Measurements from ENCODE around the gene EPOP.
A peak's percentile ranks its signal among the peaks of the same experiment; 100 is the strongest.

The EPOP gene

DNA sequence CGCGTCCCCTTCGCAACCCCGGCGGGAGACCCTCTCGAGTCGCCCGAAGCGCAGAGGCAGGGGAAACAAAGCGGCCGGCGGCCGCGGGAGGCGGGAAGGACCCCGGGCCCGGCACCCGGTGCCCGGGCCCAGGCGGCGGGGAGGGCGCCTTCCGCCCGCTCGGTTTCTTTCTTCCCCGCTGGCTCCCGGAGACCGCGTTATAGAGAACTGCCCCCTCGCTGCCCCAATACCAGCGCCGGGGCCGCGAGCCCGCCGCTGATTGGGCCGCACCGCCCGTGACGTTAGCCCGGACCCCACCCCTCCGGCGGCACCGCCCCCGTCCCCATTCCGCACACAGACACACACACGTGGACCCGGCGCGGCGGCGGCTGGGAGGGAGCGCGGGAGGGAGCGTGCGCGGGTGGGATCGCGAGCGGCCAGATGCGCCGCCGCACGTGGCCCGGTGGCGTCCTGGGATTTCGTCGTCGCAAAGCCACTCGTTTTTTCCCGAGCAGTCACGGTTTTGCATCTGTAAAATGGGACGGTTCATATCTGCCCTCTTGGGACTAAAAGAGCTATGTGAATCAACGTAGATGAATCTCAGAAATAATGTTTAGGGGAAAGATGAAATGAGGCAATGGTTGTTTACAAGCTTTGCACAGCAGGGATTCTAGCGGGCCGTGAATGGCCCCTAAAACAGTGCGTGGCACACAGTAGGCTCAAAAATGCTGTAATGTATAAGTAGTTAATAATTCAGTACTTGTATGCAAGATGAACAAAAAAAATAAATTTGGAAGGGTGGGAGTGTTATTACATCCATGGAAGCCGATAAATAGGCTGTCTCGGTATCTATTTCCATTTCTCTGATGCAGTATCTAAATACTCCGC is at the start of gene EPOP:
Gene EPOP, minus strand, starts transcription at position 209 of the 867 bp plus-strand sequence. CDS start 462 bp downstream, outside the sequence.
- DNase-seq (ENCODE audit: low spot score): peak; percentile 81

DNA sequence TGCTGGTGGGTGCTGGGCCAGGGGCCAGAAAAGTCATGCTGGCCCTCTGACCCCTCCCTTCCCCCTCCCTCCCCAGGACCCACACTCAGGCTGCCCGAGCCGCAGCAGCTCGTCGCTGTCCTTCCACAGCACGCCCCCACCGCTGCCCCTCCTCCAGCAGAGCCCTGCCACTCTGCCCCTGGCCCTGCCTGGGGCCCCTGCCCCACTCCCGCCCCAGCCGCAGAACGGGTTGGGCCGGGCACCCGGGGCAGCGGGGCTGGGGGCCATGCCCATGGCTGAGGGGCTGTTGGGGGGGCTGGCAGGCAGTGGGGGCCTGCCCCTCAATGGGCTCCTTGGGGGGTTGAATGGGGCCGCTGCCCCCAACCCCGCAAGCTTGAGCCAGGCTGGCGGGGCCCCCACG is 47.0 kb upstream of the EPOP start:
- no peak for DNase-seq (ENCODE audit: low spot score)

- DNase-seq (ENCODE audit: low spot score): no peak
Measured at GRCh38 chr17:38720941-38721340, 46.2 kb upstream of the EPOP start.

DNA sequence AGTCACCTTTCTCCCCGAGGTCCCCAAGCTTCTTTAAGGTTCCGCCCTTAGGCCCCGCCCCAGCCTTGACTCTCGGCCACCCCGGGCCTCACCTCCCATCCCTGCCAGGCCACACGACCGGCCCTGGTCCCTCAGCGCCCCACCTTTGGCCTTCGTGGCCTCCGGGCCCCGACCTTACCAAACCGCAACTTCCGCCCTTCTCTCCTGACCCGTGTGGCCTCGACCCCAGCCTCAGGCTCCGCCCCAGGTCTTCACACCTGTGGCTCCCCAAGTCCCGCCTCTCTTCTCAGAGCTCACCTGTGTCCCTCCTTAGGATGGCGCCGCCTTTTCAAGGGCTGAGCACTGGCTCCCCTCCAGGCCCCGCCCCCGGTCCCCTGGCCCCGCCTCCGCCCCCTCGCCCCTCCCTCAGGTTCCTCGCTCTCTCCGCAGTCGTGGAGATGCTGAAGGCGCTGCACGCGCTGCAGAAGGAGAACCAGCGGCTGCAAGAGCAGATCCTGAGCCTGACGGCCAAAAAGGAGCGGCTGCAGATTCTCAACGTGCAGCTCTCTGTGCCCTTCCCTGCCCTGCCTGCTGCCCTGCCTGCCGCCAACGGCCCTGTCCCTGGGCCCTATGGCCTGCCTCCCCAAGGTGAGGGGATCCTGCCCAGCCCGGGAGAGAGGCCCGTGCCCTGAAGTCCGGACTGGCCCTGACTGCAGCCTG is 45.3 kb upstream of the EPOP start:
- no peak for DNase-seq (ENCODE audit: low spot score)

DNA sequence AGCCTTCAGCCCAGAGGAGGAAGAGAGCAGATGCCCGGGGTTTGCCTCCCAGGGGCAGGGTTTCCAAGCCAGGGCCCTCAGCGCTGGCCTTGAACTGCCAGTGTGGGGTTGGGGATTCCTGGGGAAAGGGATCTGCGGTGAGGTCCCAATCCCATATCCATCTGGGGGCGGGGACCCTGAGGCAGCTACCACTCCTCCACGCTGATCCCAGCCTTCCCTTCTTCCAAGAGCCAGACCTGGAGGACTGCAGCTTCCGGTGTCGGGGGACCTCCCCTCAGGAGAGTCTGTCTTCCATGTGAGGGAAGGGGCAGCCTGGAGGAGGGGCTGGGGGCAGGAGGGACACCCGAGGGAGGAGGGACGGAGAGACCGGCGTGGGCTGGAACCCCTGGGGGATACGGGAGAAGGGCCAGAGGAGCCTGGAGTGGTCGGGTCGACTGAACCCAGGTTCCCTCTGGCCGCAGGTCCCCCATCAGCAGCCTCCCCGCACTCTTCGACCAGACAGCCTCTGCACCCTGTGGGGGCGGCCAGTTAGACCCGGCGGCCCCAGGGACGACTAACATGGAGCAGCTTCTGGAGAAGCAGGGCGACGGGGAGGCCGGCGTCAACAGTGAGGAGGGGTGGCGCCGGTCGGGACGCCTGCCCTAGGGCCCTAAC is 44.7 kb upstream of the EPOP start:
- no peak for DNase-seq (ENCODE audit: low spot score)

- DNase-seq (ENCODE audit: low spot score): no peak
Measured at GRCh38 chr17:38717139-38717745, 42.5 kb upstream of the EPOP start.

GRCh38 chr17:38716368-38717005 is 41.7 kb upstream of the EPOP start:
- no peak for DNase-seq (ENCODE audit: low spot score)

- DNase-seq (ENCODE audit: low spot score): no peak
Measured at GRCh38 chr17:38715216-38715943, 40.6 kb upstream of the EPOP start.

- no peak for DNase-seq (ENCODE audit: low spot score)
Measured at GRCh38 chr17:38713456-38714075, 38.8 kb upstream of the EPOP start.

DNA sequence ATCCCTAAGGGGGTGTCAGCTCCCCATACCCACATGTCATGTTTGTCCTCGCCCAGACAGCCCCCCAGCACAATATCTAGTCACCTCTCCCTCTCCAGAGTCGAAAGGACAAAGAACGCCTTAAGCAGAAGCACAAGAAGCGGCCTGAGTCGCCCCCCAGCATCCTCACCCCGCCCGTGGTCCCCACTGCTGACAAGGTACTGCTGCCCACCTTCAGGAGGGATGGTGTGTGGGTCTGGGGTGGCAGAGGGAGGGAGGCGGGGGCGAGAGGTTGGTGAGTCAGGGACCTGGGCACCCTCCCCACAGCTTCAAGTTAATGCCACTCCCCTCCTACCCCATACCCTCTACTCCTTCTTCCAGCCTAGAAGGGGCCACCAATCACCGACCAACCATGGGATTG is 37.8 kb upstream of the EPOP start:
- DNase-seq (ENCODE audit: low spot score): no peak

GRCh38 chr17:38711792-38712571 is 37.2 kb upstream of the EPOP start:
- no peak for DNase-seq (ENCODE audit: low spot score)

- no peak for DNase-seq (ENCODE audit: low spot score)
Measured at GRCh38 chr17:38710985-38711384, 36.2 kb upstream of the EPOP start.

DNA sequence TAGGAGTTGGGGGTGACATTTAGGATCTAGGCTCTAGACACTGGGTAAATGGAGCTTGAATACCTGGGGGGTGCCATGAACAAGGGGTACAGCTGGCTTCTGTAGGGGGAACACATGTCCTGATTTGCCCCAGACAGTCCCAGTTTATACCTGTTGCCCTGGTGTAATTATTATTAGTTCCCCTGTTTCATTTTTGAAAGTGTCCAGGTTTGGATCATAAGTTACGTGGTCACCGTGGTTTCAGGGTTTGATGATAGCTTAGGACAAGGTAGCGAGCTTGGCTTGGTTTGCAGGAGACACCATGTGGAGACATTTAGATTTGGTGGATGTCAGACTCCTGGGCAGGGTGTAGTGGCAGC is 35.8 kb upstream of the EPOP start:
- no peak for DNase-seq (ENCODE audit: low spot score)

- no peak for DNase-seq (ENCODE audit: low spot score)
Measured at GRCh38 chr17:38709864-38710603, 35.3 kb upstream of the EPOP start.

DNA sequence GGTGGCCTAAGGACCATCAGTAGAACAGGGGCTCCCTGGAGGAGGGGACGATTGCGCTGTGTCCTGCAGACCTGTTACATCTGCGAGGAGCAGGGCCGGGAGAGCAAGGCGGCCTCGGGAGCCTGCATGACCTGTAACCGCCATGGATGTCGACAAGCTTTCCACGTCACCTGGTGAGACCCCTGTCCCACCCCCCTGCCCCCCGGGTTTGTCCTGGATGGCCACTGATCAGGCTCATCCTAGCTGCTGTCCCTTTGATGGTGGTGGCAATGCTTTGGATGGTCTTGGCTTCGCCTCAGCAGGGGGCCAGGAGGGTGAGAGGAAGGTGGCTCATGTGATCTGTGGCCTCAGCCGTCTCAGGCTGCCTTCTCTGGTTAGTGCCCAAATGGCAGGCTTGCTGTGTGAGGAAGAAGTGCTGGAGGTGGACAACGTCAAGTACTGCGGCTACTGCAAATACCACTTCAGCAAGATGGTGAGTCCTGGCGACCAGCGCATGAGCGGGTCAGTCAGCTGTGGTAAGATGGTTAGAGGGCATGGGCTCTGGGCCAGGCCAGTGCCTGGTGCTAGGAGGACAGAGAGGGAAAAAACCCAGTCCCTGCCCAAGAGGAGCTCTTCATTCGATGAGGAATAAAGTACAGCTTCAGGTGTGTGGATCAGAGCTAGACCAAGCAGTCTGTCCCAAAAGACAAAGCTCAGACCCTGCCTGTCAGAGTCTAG is 34.5 kb upstream of the EPOP start:
- DNase-seq (ENCODE audit: low spot score): no peak

- DNase-seq (ENCODE audit: low spot score): peak; percentile 3
Measured at GRCh38 chr17:38707678-38708351, 33.1 kb upstream of the EPOP start.

- DNase-seq (ENCODE audit: low spot score): peak; percentile 5
Measured at GRCh38 chr17:38706505-38707216, 31.9 kb upstream of the EPOP start.

All from HuH-7.5 (cell line).